Nephron (organoid): Measurements from ENCODE around the gene FOXO6.

Experiments used
- H3K27ac Mint-ChIP-seq, 3 experiments: 2 replicates each; pipeline ENCODE4 v1.8.0; 2020; ENCODE audit warnings: mixed read lengths in 3 of 3, mild to moderate bottlenecking in 2 of 3, moderate library complexity in 1 of 3
- H3K27me3 Mint-ChIP-seq: 2 replicates; pipeline ENCODE4 v1.8.0; 2021; ENCODE audit warnings: low read depth, mild to moderate bottlenecking, moderate library complexity, mixed read lengths
- H3K36me3 Mint-ChIP-seq: 2 replicates; pipeline ENCODE4 v1.8.0; 2020; ENCODE audit warnings: low read depth, mixed read lengths
- H3K4me1 Mint-ChIP-seq: 2 replicates; pipeline ENCODE4 v1.8.0; 2020; ENCODE audit warnings: mixed read lengths
- H3K4me3 Mint-ChIP-seq, 3 experiments: 2 replicates each; pipeline ENCODE4 v1.8.0; 2020; ENCODE audit warnings: mild to moderate bottlenecking in 3 of 3, mixed read lengths in 3 of 3, moderate library complexity in 2 of 3
- H3K9me3 Mint-ChIP-seq: 2 replicates; pipeline ENCODE4 v1.8.0; 2020; ENCODE audit warnings: mixed read lengths
- CTCF ChIP-seq, 3 experiments: fragments of 200-600 bp; sonication (generic); IDR thresholded peaks; one replicate each; pipeline ENCODE4 v1.5.0; 2021; ENCODE audit warnings: antibody characterized with exemption in 3 of 3; ENCODE audit not compliant: unreplicated experiment in 3 of 3

FOXO6 gene

GRCh38 chr1:41341772-41342562 is 19.3 kb upstream of the FOXO6 start:
- peaks cover 18% of the 10 kb centered on the region for H3K27me3 Mint-ChIP-seq
- peaks cover 17% of the 10 kb centered on the region for H3K9me3 Mint-ChIP-seq
- H3K4me3 Mint-ChIP-seq: no peak overlapping the region
- TF ChIP-seq CTCF (IDR thresholded peaks at IDR 0.05; ENCODE audit: unreplicated experiment in 3 of 3): no peak
- H3K27ac Mint-ChIP-seq: no peak overlapping the region
- H3K36me3 Mint-ChIP-seq: no peaks in the 10 kb centered on the region
- H3K4me1 Mint-ChIP-seq: no peaks in the 10 kb centered on the region

- no peaks in the 10 kb centered on the region for H3K4me1 Mint-ChIP-seq
- H3K9me3 Mint-ChIP-seq: peaks cover 11% of the 10 kb centered on the region
- H3K27me3 Mint-ChIP-seq: peaks cover 18% of the 10 kb centered on the region
- TF ChIP-seq CTCF (IDR thresholded peaks at IDR 0.05; ENCODE audit: unreplicated experiment in 3 of 3): no peak
- no peaks in the 10 kb centered on the region for H3K36me3 Mint-ChIP-seq
- H3K4me3 Mint-ChIP-seq: no peak overlapping the region
- no peak overlapping the region for H3K27ac Mint-ChIP-seq
These were observed 18.4 kb upstream of the FOXO6 start for GRCh38 chr1:41342774-41343355.

GRCh38 chr1:41343790-41344699 is 17.2 kb upstream of the FOXO6 start:
- H3K9me3 Mint-ChIP-seq: peaks cover 4% of the 10 kb centered on the region
- TF ChIP-seq CTCF (IDR thresholded peaks at IDR 0.05; ENCODE audit: unreplicated experiment in 3 of 3): no peak
- H3K27ac Mint-ChIP-seq: no peak overlapping the region
- H3K4me3 Mint-ChIP-seq: no peak overlapping the region
- peaks cover 20% of the 10 kb centered on the region for H3K27me3 Mint-ChIP-seq
- no peaks in the 10 kb centered on the region for H3K36me3 Mint-ChIP-seq
- H3K4me1 Mint-ChIP-seq: no peaks in the 10 kb centered on the region

GRCh38 chr1:41344708-41345159 is 16.5 kb upstream of the FOXO6 start:
- Mint-ChIP-seq H3K27ac (no peak overlapping the region), H3K4me1 (no peaks in the 10 kb centered on the region), H3K4me3 (no peak overlapping the region), H3K9me3 (peaks cover 4% of the 10 kb centered on the region), H3K27me3 (peaks cover 24% of the 10 kb centered on the region), H3K36me3 (no peaks in the 10 kb centered on the region)
- TF ChIP-seq CTCF (IDR thresholded peaks at IDR 0.05; ENCODE audit: unreplicated experiment in 3 of 3): no peak

- H3K4me3 Mint-ChIP-seq: no peak overlapping the region
- H3K27me3 Mint-ChIP-seq: peaks cover 27% of the 10 kb centered on the region
- no peak overlapping the region for H3K27ac Mint-ChIP-seq
- H3K36me3 Mint-ChIP-seq: no peaks in the 10 kb centered on the region
- no peaks in the 10 kb centered on the region for H3K9me3 Mint-ChIP-seq
- no peak for TF ChIP-seq CTCF (IDR thresholded peaks at IDR 0.05; ENCODE audit: unreplicated experiment in 3 of 3)
- H3K4me1 Mint-ChIP-seq: no peaks in the 10 kb centered on the region
These were observed 15.7 kb upstream of the FOXO6 start for GRCh38 chr1:41345434-41346075.
